CD4-positive, alpha-beta T cell (primary cell): ENCODE results near the gene TRIB2. TPM values are rescaled to one million over a fixed set of nuclear protein-coding genes. Genes with fewer than 3 reads are reported as not detected.

Experiments used
- ATAC-seq: fragments of 200-7000 bp; cut with Tn5 transposase; one replicate; pipeline ENCODE4 v1.10.0; 2022; ENCODE audit warnings: mild to moderate bottlenecking; ENCODE audit not compliant: poor library complexity
- CTCF ChIA-PET: fragments of 350-600 bp; sonication (Branson Sonifier 250); formaldehyde crosslinking; loops from one replicate; lab custom pipeline; 2021; ENCODE audit warnings: antibody characterized with exemption, inconsistent platforms; lab: Charles Lee
- POLR2A ChIA-PET: fragments of 350-600 bp; sonication (Branson Sonifier 250); formaldehyde crosslinking; loops from one replicate; lab custom pipeline; 2021; ENCODE audit warnings: antibody characterized with exemption, inconsistent platforms; lab: Charles Lee
- DNase-seq, 14 experiments: peaks; one replicate each; pipeline ENCODE4 v3.0.0-alpha.2; 2013 to 2020; ENCODE audit warnings: mixed read lengths in 2 of 14
- H3K27ac ChIP-seq, 2 donors: one replicate each; pipeline versions ENCODE4 v1.5.1 to v1.7.0; 2013; ENCODE audit warnings: low read length in 2 of 2, low read depth in 1 of 2, mild to moderate bottlenecking in 1 of 2
- H3K27me3 ChIP-seq, 2 experiments: 1 replicate in 1 of 2; 2 replicates in 1 of 2; pipeline versions ENCODE4 v1.6.1 to v1.7.0; 2013; ENCODE audit warnings: low read length in 2 of 2, control low read depth in 1 of 2, mild to moderate bottlenecking in 1 of 2, moderate library complexity in 1 of 2; ENCODE audit not compliant: insufficient read depth in 2 of 2, control insufficient read depth in 1 of 2
- H3K36me3 ChIP-seq: one replicate; pipeline ENCODE4 v1.6.1; 2013; ENCODE audit warnings: low read length, control low read depth; ENCODE audit not compliant: insufficient read depth
- H3K4me1 ChIP-seq: one replicate; pipeline ENCODE4 v1.6.1; 2013; ENCODE audit warnings: low read length, control low read depth; ENCODE audit not compliant: insufficient read depth
- H3K4me3 ChIP-seq: one replicate; pipeline ENCODE4 v1.5.1; 2013; ENCODE audit warnings: mild to moderate bottlenecking, low read length, moderate library complexity
- H3K9me3 ChIP-seq, 2 experiments: 1 replicate in 1 of 2; 2 replicates in 1 of 2; pipeline versions ENCODE4 v1.6.1 to v1.7.0; 2013; ENCODE audit warnings: low read length in 2 of 2, mild to moderate bottlenecking in 2 of 2, control low read depth in 1 of 2, moderate library complexity in 1 of 2; ENCODE audit not compliant: control insufficient read depth in 1 of 2, insufficient read depth in 1 of 2
- H3K27ac Mint-ChIP-seq: one replicate; pipeline ENCODE4 v1.8.0; 2020; ENCODE audit warnings: mixed read lengths
- H3K27me3 Mint-ChIP-seq: one replicate; pipeline ENCODE4 v1.8.0; 2021; ENCODE audit warnings: mixed read lengths
- H3K36me3 Mint-ChIP-seq: one replicate; pipeline ENCODE4 v1.8.0; 2021; ENCODE audit warnings: low read depth, mixed read lengths
- H3K4me1 Mint-ChIP-seq: one replicate; pipeline ENCODE4 v1.8.0; 2021; ENCODE audit warnings: low read depth, mixed read lengths
- H3K4me3 Mint-ChIP-seq: one replicate; pipeline ENCODE4 v1.8.0; 2020; ENCODE audit warnings: mild to moderate bottlenecking, mixed read lengths
- H3K9me3 Mint-ChIP-seq: one replicate; pipeline ENCODE4 v1.8.0; 2020; ENCODE audit warnings: mixed read lengths
- CTCF ChIP-seq: fragments of 200-600 bp; IDR thresholded peaks from one replicate; pipeline ENCODE4 v1.8.0; 2022; ENCODE audit warnings: antibody characterized with exemption, mild to moderate bottlenecking
- intact Hi-C, 2 experiments: fragments of 100-400 bp; cut with DNase I in 1 of 2; cut with micrococcal nuclease in 1 of 2; formaldehyde crosslinking; loops; one replicate each; pipeline versions ENCODE4 v1.15.1 to v1.9.0; 2023 to 2025; cut with DNase I, micrococcal nuclease
- total RNA-seq, 174 experiments: library from RNA in 2 of 174; stranded (reverse) in 2 of 174; gene quantifications; one replicate each; pipeline ENCODE4 v1.2.3 and lab custom pipeline; 2021 to 2026

Gene TRIB2
- total RNA-seq, 2 experiments from 2014 or later: 91.3 to 102 TPM

- Histone ChIP-seq H3K27me3 (peaks cover 0 to 5% of the 10 kb centered on the region in 2 experiments), H3K36me3 (no peaks in the 10 kb centered on the region), H3K4me3 (no peak overlapping the region), H3K9me3 (no peaks in the 10 kb centered on the region), H3K27ac (no peak overlapping the region), H3K4me1 (no peaks in the 10 kb centered on the region)
- no peak overlapping the region for H3K27ac Mint-ChIP-seq
- peaks cover 32% of the 10 kb centered on the region for H3K27me3 Mint-ChIP-seq
- intact Hi-C loops: no loop called here
- H3K36me3 Mint-ChIP-seq: no peaks in the 10 kb centered on the region
- ChIA-PET POLR2A (no interaction called here), CTCF (no interaction called here)
- H3K4me1 Mint-ChIP-seq: no peaks in the 10 kb centered on the region
- no peak for TF ChIP-seq CTCF
- H3K4me3 Mint-ChIP-seq: no peak overlapping the region
- no peak for ATAC-seq
- H3K9me3 Mint-ChIP-seq: no peaks in the 10 kb centered on the region
- no peak for DNase-seq
These were observed 54.4 kb downstream of the TRIB2 start for GRCh38 chr2:12771154-12771553.

GRCh38 chr2:12773586-12774394 lies 57.1 kb downstream of the TRIB2 start:
- CTCF ChIA-PET: no interaction called here
- Mint-ChIP-seq H3K27me3 (peaks cover 19% of the 10 kb centered on the region), H3K27ac (no peak overlapping the region)

GRCh38 chr2:12774395-12774727 lies 57.6 kb downstream of the TRIB2 start:
- peaks cover 14% of the 10 kb centered on the region for H3K27me3 Mint-ChIP-seq
- DNase-seq (no peak), ATAC-seq (no peak)
- no peaks in the 10 kb centered on the region for H3K36me3 ChIP-seq
- no peak overlapping the region for H3K4me3 Mint-ChIP-seq
- peaks cover 0 to 5% of the 10 kb centered on the region in 2 experiments for H3K27me3 ChIP-seq
- TF ChIP-seq CTCF: no peak
- ChIA-PET CTCF (no interaction called here), POLR2A (interaction anchor here (0.9 kb wide), 1 partner anchor 78 kb away, joined by 3 read pairs; no protein-coding TSS in a partner anchor)
- no peaks in the 10 kb centered on the region for H3K4me1 ChIP-seq
- no peak overlapping the region for H3K27ac ChIP-seq
- no peaks in the 10 kb centered on the region for H3K36me3 Mint-ChIP-seq
- H3K4me1 Mint-ChIP-seq: no peaks in the 10 kb centered on the region
- intact Hi-C loops: no loop called here
- H3K4me3 ChIP-seq: no peak overlapping the region
- no peak overlapping the region for H3K27ac Mint-ChIP-seq
- no peaks in the 10 kb centered on the region for H3K9me3 Mint-ChIP-seq
- no peaks in the 10 kb centered on the region for H3K9me3 ChIP-seq

More at GRCh38 chr2:12773586-12774394, 57.1 kb downstream of the TRIB2 start:
- no peaks in the 10 kb centered on the region for H3K9me3 ChIP-seq
- no peak for DNase-seq
- ATAC-seq: no peak
- H3K36me3 ChIP-seq: no peaks in the 10 kb centered on the region
- no peaks in the 10 kb centered on the region for H3K4me1 Mint-ChIP-seq
- H3K4me3 Mint-ChIP-seq: no peak overlapping the region
- H3K4me1 ChIP-seq: no peaks in the 10 kb centered on the region
- H3K27ac ChIP-seq: no peak overlapping the region
- no peak for TF ChIP-seq CTCF
- H3K9me3 Mint-ChIP-seq: no peaks in the 10 kb centered on the region
- intact Hi-C loops: no loop called here
- H3K4me3 ChIP-seq: no peak overlapping the region
- POLR2A ChIA-PET: interaction anchor here (0.9 kb wide), 1 partner anchor 78 kb away, joined by 3 read pairs; no protein-coding TSS in a partner anchor
- H3K27me3 ChIP-seq: peaks cover 0 to 5% of the 10 kb centered on the region in 2 experiments
- no peaks in the 10 kb centered on the region for H3K36me3 Mint-ChIP-seq
